Epithelial cell of prostate (primary cell): ENCODE measurements around the gene RNF187.

Experiments
- DNase-seq: peaks from one replicate; pipeline ENCODE4 v3.0.0-alpha.2; 2011; ENCODE audit warnings: low read depth, low spot score
- H3K27ac ChIP-seq: fragments of 450-650 bp; 2 replicates; pipeline ENCODE4 v1.5.1; 2017; ENCODE audit warnings: mild to moderate bottlenecking

RNF187 gene

DNA sequence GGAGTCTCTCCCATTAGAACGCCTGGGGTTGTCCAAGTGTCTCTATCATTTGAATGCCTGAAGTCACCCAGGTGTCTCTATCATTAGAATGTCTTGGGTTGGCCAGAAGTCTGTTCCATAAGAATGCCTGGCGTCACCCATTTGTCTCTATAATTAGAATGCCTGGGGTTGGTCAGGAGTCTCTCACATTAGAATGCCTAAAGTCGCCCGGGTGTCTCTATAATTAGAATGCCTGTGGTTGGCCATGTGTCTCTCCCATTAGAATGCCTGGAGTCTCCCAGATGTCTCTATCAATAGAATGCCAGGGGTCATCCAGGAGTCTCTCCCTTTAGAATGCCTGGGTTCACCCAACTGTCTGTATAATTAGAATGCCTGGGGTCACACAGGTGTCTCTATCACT is 54.5 kb downstream of the RNF187 start:
- DNase-seq, result no peak
- H3K27ac ChIP-seq, result no peak overlapping the region

DNA sequence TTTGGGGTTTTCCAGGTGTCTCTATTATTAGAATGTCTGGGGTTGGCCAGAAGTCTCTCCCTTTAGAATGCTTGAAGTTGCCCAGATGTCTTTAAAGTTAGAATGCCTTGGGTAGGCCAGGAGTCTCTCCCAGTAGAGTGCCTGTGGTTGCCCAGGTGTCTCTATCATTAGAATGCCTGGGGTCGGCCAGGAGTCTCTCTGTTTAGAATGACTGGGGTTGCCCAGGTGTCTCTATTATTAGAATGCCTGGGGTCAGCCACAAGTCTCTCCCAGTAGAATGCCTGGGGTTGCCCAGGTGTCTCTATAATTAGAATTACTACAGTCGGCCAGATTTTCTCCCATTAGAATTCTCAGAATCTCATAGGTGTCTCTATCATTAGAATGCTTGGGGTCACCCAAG is 55.2 kb downstream of the RNF187 start:
- no peak for DNase-seq
- H3K27ac ChIP-seq, result no peak overlapping the region

DNA sequence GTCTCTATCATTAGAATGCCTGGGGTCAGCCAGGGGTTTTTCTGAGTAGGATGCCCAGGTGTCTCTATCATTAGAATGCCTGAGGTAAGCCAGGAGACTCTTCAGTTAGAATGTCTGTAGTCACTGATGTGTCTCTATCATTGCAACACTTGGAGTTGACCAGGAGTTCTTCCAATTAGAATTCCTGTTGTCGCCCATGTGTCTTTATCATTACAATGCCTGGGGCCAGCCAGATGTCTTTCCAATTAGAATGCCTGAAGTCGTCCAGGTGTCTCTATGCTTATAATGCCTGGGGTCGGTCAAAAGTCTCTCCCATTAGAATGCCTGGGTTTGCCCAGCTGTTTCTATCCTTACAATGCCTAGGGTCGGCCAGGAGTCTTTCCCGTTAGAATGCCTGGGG is 55.8 kb downstream of the RNF187 start:
- no peak for DNase-seq
- H3K27ac ChIP-seq, result no peak overlapping the region

- no peak for DNase-seq
- no peak overlapping the region for H3K27ac ChIP-seq
These were observed 56.2 kb downstream of the RNF187 start for GRCh38 chr1:228543396-228543795.

- H3K27ac ChIP-seq, result no peak overlapping the region
- peak; percentile 16 for DNase-seq
These were observed 57.1 kb downstream of the RNF187 start for GRCh38 chr1:228544021-228544850.

GRCh38 chr1:228544921-228545591 is 57.9 kb downstream of the RNF187 start:
- no peak for DNase-seq
- H3K27ac ChIP-seq, result no peak overlapping the region
